RWPE1 (cell line): ENCODE data around the gene TCEA2.

Experiments
- CTCF ChIA-PET: fragments of 350-600 bp; sonication (Branson Sonifier 250); formaldehyde crosslinking; extraction: SDS; loops from one replicate; lab custom pipeline; 2021; lab: Yijun Ruan, JAX
- POLR2A ChIA-PET: fragments of 400-600 bp; formaldehyde crosslinking; extraction: SDS; loops from one replicate; lab custom pipeline; 2020; ENCODE audit warnings: antibody characterized with exemption; ENCODE audit not compliant: low non-redundant PET; lab: Yijun Ruan, JAX
- DNase-seq: peaks from one replicate; pipeline ENCODE4 v3.0.0; 2012; ENCODE audit warnings: low spot score
- H3K27ac ChIP-seq: fragments of 450-650 bp; 2 replicates; pipeline ENCODE4 v1.5.1; 2017
- TF ChIP-seq, protein P1 (sequence below): fragments of 450-650 bp; conservative IDR thresholded peaks from 2 replicates; pipeline ENCODE4 v1.5.1; 2017; ENCODE audit warnings: low read depth, mild to moderate bottlenecking

Gene TCEA2

DNA sequence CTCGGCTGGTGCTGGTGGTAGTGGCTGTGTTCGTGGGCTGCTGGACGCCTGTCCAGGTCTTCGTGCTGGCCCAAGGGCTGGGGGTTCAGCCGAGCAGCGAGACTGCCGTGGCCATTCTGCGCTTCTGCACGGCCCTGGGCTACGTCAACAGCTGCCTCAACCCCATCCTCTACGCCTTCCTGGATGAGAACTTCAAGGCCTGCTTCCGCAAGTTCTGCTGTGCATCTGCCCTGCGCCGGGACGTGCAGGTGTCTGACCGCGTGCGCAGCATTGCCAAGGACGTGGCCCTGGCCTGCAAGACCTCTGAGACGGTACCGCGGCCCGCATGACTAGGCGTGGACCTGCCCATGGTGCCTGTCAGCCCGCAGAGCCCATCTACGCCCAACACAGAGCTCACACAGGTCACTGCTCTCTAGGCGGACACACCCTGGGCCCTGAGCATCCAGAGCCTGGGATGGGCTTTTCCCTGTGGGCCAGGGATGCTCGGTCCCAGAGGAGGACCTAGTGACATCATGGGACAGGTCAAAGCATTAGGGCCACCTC, 35.5 kb downstream of the TCEA2 start:
- POLR2A ChIA-PET = no interaction called here
- TF ChIP-seq, protein P1, sequence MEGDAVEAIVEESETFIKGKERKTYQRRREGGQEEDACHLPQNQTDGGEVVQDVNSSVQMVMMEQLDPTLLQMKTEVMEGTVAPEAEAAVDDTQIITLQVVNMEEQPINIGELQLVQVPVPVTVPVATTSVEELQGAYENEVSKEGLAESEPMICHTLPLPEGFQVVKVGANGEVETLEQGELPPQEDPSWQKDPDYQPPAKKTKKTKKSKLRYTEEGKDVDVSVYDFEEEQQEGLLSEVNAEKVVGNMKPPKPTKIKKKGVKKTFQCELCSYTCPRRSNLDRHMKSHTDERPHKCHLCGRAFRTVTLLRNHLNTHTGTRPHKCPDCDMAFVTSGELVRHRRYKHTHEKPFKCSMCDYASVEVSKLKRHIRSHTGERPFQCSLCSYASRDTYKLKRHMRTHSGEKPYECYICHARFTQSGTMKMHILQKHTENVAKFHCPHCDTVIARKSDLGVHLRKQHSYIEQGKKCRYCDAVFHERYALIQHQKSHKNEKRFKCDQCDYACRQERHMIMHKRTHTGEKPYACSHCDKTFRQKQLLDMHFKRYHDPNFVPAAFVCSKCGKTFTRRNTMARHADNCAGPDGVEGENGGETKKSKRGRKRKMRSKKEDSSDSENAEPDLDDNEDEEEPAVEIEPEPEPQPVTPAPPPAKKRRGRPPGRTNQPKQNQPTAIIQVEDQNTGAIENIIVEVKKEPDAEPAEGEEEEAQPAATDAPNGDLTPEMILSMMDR = no peak
- no peak for DNase-seq
- H3K27ac ChIP-seq = no peak overlapping the region
- CTCF ChIA-PET = interaction anchor here (0.7 to 1.9 kb wide), 3 partner anchors 14 to 21 kb away, joined by 3 to 6 read pairs (median 3); partner anchors contain the start of gene LKAAEAR1

- no peak overlapping the region for H3K27ac ChIP-seq
- CTCF ChIA-PET = interaction anchor here (0.7 to 1.9 kb wide), 4 partner anchors 13 to 60 kb away, joined by 3 to 8 read pairs (median 4); partner anchors contain the start of gene LKAAEAR1
- DNase-seq = no peak
- POLR2A ChIA-PET = no interaction called here
- TF ChIP-seq, protein P1 = no peak
Observed at GRCh38 chr20:64099086-64099786, 36.2 kb downstream of the TCEA2 start.

GRCh38 chr20:64099880-64100565, 37.0 kb downstream of the TCEA2 start:
- no peak overlapping the region for H3K27ac ChIP-seq
- TF ChIP-seq, protein P1 = no peak
- POLR2A ChIA-PET = no interaction called here
- DNase-seq = no peak
- CTCF ChIA-PET = interaction anchor here (1.0 to 1.9 kb wide), 3 partner anchors 15 to 61 kb away, joined by 3 to 8 read pairs (median 6); partner anchors contain the start of gene LKAAEAR1

GRCh38 chr20:64100566-64100888, 37.5 kb downstream of the TCEA2 start:
- H3K27ac ChIP-seq = no peak overlapping the region
- CTCF ChIA-PET = interaction anchor here (1.8 kb wide), 1 partner anchor 61 kb away, joined by 8 read pairs; no protein-coding TSS in a partner anchor
- TF ChIP-seq, protein P1 = no peak

GRCh38 chr20:64100946-64101688, 38.1 kb downstream of the TCEA2 start:
- no peak for DNase-seq
- TF ChIP-seq, protein P1 = no peak
- H3K27ac ChIP-seq = no peak overlapping the region
- CTCF ChIA-PET = interaction anchor here (0.6 to 1.8 kb wide), 10 partner anchors 9 to 62 kb away, joined by 3 to 11 read pairs (median 4); partner anchors contain the start of gene LKAAEAR1
- POLR2A ChIA-PET = no interaction called here

More at GRCh38 chr20:64100566-64100888, 37.5 kb downstream of the TCEA2 start:
- no peak for DNase-seq
- POLR2A ChIA-PET = no interaction called here
